ENCODE data around the gene MAP2K5.

MAP2K5 gene

GRCh38 chr15:67839499-67839928, 297.0 kb downstream of the MAP2K5 start:
- no peak for DNase-seq (ENCODE audit: low spot score)

- DNase-seq (ENCODE audit: low spot score) = peak; percentile 95
Measured at GRCh38 chr15:67839929-67840748, 297.6 kb downstream of the MAP2K5 start, which contains the start of gene RNU6-1. RNU6-1 (minus strand) TSS chr15:67840045.

- DNase-seq (ENCODE audit: low spot score) = no peak
Measured at GRCh38 chr15:67840749-67841512, 298.4 kb downstream of the MAP2K5 start.

- DNase-seq (ENCODE audit: low spot score) = no peak
Measured at GRCh38 chr15:67841513-67841762, 298.9 kb downstream of the MAP2K5 start.

GRCh38 chr15:67843092-67843501, 300.6 kb downstream of the MAP2K5 start:
- DNase-seq (ENCODE audit: low spot score) = no peak

DNA sequence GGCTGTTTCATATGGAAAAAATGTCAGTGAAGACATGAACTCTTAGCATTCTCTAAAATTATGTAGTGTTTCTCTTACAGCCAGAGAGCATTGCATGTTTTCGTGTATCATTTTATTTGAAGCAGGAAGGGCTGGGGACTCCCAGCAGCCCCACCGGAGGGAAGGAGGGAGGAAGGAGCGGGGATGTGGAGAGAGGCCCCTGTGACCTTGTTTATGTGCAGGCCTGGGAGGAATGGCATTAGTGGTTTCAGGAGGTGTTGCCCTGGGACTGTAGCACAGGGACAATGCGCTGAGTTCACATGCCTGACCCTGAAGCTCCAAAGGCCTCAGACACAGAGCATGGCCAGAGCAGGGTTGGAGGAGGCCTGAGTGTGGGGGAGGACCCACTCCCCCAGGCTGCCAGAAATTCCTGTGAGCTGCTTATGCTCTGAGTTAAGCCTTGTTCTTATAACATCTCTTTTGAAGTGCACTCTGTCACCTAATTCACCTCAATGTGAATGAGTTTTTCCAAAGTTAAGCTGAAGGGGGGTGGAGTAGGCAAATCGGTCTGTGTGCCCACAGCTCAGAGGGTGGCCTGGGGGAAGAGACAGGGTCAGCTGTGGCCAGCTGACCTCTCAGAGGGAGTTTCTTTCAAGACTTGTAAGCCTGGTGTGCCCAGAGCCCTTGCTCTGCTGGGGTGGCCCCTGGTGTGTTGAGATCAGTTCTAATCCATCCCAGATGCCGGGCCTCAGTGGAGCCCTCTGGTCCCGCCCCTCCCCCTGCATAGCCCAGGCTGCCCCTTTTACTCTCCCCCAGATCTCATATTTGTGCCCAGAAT, 301.3 kb downstream of the MAP2K5 start:
- no peak for DNase-seq (ENCODE audit: low spot score)

- DNase-seq (ENCODE audit: low spot score) = no peak
Measured at GRCh38 chr15:67845974-67846373, 303.5 kb downstream of the MAP2K5 start.

DNA sequence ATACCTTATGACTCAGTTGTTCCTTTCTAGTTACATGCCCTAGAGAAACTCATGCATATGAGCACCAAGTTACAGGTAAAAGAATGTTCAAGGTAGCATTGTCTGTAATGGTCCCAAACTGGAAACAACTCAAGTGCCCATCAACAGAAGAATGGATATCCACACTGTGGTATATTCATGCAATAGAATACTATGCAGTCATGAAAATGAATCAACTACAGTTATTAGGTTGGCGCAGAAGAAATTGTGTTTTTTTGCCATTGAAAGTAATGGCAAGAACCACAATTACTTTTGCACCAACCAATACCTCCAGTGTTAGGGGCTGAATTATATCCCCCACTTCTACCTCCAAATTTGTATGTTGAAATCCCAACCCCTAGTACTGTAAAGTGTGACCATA, 307.0 kb downstream of the MAP2K5 start:
- DNase-seq (ENCODE audit: low spot score) = no peak

GRCh38 chr15:67850336-67850735, 307.8 kb downstream of the MAP2K5 start:
- no peak for DNase-seq (ENCODE audit: low spot score)

GRCh38 chr15:67850994-67851571, 308.6 kb downstream of the MAP2K5 start:
- DNase-seq (ENCODE audit: low spot score) = no peak

DNA sequence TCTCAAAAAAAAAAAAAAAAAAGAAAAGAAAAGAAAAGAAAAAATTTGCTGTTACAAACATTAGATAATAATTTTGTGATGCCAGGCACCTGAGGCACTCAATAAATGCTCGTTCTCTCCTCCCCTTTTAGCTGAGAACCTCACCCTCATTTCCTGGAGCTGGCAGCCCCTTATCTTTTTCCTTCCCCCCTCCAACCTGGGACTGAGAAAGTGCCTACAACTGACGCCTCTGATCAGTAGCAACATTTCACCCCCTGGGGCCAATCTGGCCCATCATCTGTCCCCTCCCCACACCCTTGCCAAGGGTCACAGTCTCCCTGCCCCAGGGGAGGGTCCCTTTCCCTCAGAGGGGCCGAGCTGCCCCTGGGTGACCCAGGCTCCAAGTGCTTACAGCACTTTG, 309.9 kb downstream of the MAP2K5 start:
- no peak for DNase-seq (ENCODE audit: low spot score)

- no peak for DNase-seq (ENCODE audit: low spot score)
Measured at GRCh38 chr15:67853454-67853853, 311.0 kb downstream of the MAP2K5 start.

DNA sequence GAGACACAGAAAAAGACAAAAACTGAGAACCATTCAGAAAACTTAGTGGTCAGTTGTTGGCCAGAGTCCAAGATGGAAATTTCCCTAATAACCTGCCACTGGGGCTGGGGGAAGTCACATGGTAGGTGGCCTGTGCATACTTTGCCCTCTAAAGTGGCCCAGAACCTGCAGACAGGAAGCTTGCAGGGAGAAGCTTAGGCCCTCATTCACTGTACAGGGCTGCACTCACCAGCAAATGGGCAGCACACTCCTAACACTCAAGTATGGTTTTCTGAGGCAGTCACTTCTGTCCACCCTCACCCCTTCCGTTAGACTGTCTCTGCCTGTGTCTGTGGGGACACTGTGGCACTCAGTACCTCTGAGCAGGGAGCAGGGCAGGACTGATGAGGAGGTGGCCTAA, 311.9 kb downstream of the MAP2K5 start:
- no peak for DNase-seq (ENCODE audit: low spot score)

DNA sequence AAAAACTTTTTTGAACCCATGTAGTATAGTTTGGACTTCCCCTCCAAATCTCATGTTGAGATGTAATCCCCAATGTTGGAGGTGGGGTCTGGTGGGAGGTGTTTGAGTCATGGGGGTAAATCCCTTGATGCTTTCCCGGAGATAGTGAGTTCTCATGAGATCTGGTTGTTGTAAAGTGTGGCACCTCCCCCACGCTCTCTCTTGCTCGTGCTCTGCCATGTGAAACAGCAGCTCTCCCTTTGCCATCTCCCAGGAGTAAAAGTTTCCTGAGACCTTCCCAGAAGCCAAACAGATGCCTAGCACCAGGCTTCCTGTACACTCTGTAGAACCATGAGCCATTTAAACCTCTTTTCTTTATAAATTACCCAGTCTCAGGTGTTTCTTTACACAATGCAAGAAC, 313.3 kb downstream of the MAP2K5 start:
- no peak for DNase-seq (ENCODE audit: low spot score)
